ENCODE measurements around the gene TMEM158.

The TMEM158 gene

DNA sequence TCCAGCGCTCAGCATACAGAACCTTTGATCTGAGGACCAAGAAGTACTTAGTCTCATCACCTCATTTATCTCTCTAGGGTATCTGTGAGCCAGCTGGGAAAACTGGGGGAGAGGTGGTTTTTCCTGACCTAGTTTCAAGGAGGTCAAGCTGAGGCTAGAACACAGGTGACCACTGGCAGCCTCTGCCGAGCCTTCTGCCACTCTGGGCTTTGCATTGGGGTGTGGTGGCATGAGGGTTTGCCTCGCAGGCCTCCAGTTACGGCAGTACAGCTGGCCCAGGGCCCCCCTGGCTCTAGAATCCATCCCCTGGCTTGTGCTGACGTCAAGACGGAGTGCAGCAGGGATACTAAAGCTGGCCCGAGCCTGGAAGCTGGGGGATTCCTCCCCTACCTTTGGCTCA lies 45.2 kb downstream of the TMEM158 start:
- Histone ChIP-seq H3K27ac (ENCODE audit: low read length) (no peak overlapping the region), H3K9me3 (ENCODE audit: insufficient read depth, low read length) (no peaks in the 10 kb centered on the region), H3K4me2 (ENCODE audit: low read length) (no peak overlapping the region), H2AFZ (ENCODE audit: low read depth, low read length) (no peak overlapping the region), H4K20me1 (ENCODE audit: insufficient read depth, low read length) (no peaks in the 10 kb centered on the region), H3K9ac (ENCODE audit: low read length) (no peak overlapping the region), H3K27me3 (ENCODE audit: low read depth, low read length) (peaks cover 55% of the 10 kb centered on the region), H3K4me1 (ENCODE audit: low read length) (peaks cover 7% of the 10 kb centered on the region; the same call in 1 of the 2 replicates), H3K4me3 (ENCODE audit: low read length) (no peak overlapping the region), H3K36me3 (replicated peaks; ENCODE audit: low read depth, low read length) (no peaks in the 10 kb centered on the region), H3K79me2 (ENCODE audit: low read length) (no peaks in the 10 kb centered on the region)
- TF ChIP-seq, protein P1, sequence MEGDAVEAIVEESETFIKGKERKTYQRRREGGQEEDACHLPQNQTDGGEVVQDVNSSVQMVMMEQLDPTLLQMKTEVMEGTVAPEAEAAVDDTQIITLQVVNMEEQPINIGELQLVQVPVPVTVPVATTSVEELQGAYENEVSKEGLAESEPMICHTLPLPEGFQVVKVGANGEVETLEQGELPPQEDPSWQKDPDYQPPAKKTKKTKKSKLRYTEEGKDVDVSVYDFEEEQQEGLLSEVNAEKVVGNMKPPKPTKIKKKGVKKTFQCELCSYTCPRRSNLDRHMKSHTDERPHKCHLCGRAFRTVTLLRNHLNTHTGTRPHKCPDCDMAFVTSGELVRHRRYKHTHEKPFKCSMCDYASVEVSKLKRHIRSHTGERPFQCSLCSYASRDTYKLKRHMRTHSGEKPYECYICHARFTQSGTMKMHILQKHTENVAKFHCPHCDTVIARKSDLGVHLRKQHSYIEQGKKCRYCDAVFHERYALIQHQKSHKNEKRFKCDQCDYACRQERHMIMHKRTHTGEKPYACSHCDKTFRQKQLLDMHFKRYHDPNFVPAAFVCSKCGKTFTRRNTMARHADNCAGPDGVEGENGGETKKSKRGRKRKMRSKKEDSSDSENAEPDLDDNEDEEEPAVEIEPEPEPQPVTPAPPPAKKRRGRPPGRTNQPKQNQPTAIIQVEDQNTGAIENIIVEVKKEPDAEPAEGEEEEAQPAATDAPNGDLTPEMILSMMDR (IDR thresholded peaks at IDR 0.05; ENCODE audit: low read depth, low read length): no peak
- TF ChIP-seq EZH2phosphoT487 (IDR thresholded peaks at IDR 0.05; ENCODE audit: low read depth): no peak

DNA sequence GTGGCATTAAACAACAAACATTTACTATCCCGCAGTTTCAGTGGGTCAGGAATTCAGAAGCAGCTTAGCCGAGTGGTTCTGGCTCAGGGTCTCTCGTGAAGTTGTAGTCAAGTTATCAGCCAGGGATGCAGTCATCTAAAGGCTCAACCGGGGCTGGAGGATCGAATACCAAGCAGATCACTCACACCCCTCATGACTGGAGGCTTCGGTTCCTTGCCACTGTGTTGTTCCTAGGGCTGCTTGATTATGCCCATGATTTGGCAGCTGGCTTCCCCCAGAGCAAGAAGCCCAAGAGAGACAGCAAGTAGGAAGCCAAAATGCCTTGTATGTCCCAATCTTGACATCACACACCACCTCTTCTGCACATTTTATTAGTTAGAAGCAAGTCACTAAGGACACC lies 46.0 kb downstream of the TMEM158 start:
- no peak overlapping the region for H3K9ac ChIP-seq (ENCODE audit: low read length)
- TF ChIP-seq, protein P1 (IDR thresholded peaks at IDR 0.05; ENCODE audit: low read depth, low read length): no peak
- no peak for TF ChIP-seq EZH2phosphoT487 (IDR thresholded peaks at IDR 0.05; ENCODE audit: low read depth)
- H3K36me3 ChIP-seq (replicated peaks; ENCODE audit: low read depth, low read length): no peaks in the 10 kb centered on the region
- no peak overlapping the region for H3K4me2 ChIP-seq (ENCODE audit: low read length)
- no peak overlapping the region for H2AFZ ChIP-seq (ENCODE audit: low read depth, low read length)
- H3K27me3 ChIP-seq (ENCODE audit: low read depth, low read length): peaks cover 50% of the 10 kb centered on the region
- H3K9me3 ChIP-seq (ENCODE audit: insufficient read depth, low read length): no peaks in the 10 kb centered on the region
- no peaks in the 10 kb centered on the region for H4K20me1 ChIP-seq (ENCODE audit: insufficient read depth, low read length)
- H3K27ac ChIP-seq (ENCODE audit: low read length): no peak overlapping the region
- H3K4me1 ChIP-seq (ENCODE audit: low read length): peaks cover 7% of the 10 kb centered on the region; the same call in 1 of the 2 replicates
- H3K4me3 ChIP-seq (ENCODE audit: low read length): no peak overlapping the region
- no peaks in the 10 kb centered on the region for H3K79me2 ChIP-seq (ENCODE audit: low read length)

DNA sequence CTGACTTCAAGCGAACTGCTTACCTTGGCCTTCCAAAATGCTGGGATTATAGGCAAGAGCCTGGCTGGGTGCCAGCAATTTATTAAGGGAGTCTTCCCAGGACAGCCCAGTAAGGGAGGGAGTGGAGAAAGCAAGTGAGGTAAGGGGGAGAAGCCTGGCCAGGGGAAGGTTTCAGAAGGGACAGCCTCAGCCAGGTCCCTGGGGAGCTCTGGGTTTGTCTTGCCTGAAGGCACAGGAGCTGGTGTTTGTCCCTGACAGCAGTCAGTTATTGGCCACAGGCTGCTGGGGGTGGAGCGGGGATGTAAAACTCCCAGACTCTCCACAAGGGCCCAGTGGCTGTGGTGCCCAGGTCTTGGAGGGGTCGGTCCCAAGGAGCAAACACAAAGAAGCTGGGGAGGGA lies 46.9 kb downstream of the TMEM158 start:
- no peaks in the 10 kb centered on the region for H3K36me3 ChIP-seq (replicated peaks; ENCODE audit: low read depth, low read length)
- no peak overlapping the region for H3K4me3 ChIP-seq (ENCODE audit: low read length)
- peaks cover 7% of the 10 kb centered on the region; the same call in 1 of the 2 replicates for H3K4me1 ChIP-seq (ENCODE audit: low read length)
- H2AFZ ChIP-seq (ENCODE audit: low read depth, low read length): no peak overlapping the region
- no peak overlapping the region for H3K4me2 ChIP-seq (ENCODE audit: low read length)
- H4K20me1 ChIP-seq (ENCODE audit: insufficient read depth, low read length): no peaks in the 10 kb centered on the region
- no peak overlapping the region for H3K27ac ChIP-seq (ENCODE audit: low read length)
- peaks cover 47% of the 10 kb centered on the region for H3K27me3 ChIP-seq (ENCODE audit: low read depth, low read length)
- no peaks in the 10 kb centered on the region for H3K9me3 ChIP-seq (ENCODE audit: insufficient read depth, low read length)
- H3K79me2 ChIP-seq (ENCODE audit: low read length): no peaks in the 10 kb centered on the region
- no peak for TF ChIP-seq EZH2phosphoT487 (IDR thresholded peaks at IDR 0.05; ENCODE audit: low read depth)
- TF ChIP-seq, protein P1 (IDR thresholded peaks at IDR 0.05; ENCODE audit: low read depth, low read length): no peak
- no peak overlapping the region for H3K9ac ChIP-seq (ENCODE audit: low read length)

DNA sequence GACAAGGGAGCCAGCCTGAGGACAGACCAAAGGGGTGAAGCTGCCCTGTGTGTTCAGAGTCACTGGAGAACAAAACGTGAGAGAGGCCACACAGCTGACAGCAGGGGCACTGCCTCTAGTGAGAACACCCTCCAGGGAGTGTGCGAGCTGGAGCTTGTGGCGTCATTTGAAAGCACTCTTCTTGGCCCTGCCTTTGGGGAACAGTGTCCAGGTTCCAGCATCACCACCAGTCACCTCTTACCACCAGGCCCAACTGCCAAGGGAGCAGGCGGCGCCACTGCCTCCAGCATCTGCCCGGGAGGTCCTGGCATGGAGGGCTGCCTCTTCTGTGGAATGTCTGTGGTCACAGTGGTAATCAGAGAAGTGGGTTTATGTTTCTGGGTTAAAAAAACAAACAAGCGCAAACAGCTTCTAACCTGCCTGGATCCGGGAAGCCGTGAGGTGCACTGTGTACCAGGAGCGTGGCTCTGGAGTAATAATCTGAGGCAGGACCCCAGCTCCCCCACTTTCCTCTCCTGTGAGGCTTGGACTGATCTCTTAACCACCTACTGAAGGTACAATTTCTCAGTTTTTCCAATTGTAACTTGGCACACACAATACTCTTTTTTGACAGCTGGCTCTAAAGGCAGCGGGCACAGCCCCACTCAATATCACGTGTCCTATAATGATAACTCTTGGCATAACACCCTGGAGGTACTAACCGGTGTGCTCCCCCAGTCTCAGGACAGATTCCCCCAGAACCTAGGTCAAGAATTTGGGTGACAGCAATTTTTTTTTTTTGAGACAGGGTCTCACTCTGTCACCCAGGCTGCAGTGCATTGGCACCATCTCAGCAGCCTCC lies 47.7 kb downstream of the TMEM158 start:
- Histone ChIP-seq H4K20me1 (ENCODE audit: insufficient read depth, low read length) (no peaks in the 10 kb centered on the region), H3K36me3 (replicated peaks; ENCODE audit: low read depth, low read length) (no peaks in the 10 kb centered on the region), H3K27ac (ENCODE audit: low read length) (no peak overlapping the region), H2AFZ (ENCODE audit: low read depth, low read length) (no peak overlapping the region), H3K79me2 (ENCODE audit: low read length) (no peaks in the 10 kb centered on the region), H3K9me3 (ENCODE audit: insufficient read depth, low read length) (no peaks in the 10 kb centered on the region), H3K4me2 (ENCODE audit: low read length) (no peak overlapping the region), H3K27me3 (ENCODE audit: low read depth, low read length) (peaks cover 47% of the 10 kb centered on the region), H3K4me1 (ENCODE audit: low read length) (peaks cover 5% of the 10 kb centered on the region; the same call in 1 of the 2 replicates), H3K9ac (ENCODE audit: low read length) (no peak overlapping the region), H3K4me3 (ENCODE audit: low read length) (no peak overlapping the region)
- TF ChIP-seq, protein P1 (IDR thresholded peaks at IDR 0.05; ENCODE audit: low read depth, low read length): no peak
- TF ChIP-seq EZH2phosphoT487 (IDR thresholded peaks at IDR 0.05; ENCODE audit: low read depth): no peak

All from OCI-LY3 (cell line).